ENCODE data around the gene LRP1B. TPM values are rescaled to one million over a fixed set of nuclear protein-coding genes. Genes with fewer than 3 reads are reported as not detected.

LRP1B gene
- total RNA-seq, 2 donors from 2014 or later = 0.52 to 3.0 TPM

DNA sequence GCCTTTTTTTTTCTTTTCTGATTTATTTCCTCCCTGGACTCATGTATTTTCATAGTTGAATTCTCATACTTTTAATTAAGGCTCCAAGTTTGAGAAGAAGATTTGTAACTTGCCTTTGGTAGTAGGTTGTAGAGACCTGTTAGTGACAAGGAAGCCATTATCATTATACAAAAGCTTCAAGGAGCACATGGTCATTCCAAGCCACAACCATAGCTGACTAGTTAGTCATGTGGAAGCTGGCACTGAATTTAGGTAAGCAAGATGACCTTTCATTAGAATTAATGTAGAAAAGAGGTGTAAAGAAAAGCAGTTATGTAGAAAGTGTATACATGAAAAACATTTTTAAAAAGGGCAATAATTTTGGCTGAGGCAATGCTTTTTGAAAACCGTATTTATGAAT, 89.7 kb downstream of the LRP1B start:
- no peaks in the 10 kb centered on the region for H3K36me3 ChIP-seq (replicated peaks in 1 of 2; ENCODE audit: insufficient read depth in 1 of 2, low read depth in 2 of 2)
- no peaks in the 10 kb centered on the region for H3K9me3 ChIP-seq
- no peak overlapping the region for H3K27ac ChIP-seq
- intact Hi-C loops (cut with DNase I) = no loop called here
- no peak for TF ChIP-seq POLR2A (IDR thresholded peaks at IDR 0.05)
- TF ChIP-seq, protein P1, sequence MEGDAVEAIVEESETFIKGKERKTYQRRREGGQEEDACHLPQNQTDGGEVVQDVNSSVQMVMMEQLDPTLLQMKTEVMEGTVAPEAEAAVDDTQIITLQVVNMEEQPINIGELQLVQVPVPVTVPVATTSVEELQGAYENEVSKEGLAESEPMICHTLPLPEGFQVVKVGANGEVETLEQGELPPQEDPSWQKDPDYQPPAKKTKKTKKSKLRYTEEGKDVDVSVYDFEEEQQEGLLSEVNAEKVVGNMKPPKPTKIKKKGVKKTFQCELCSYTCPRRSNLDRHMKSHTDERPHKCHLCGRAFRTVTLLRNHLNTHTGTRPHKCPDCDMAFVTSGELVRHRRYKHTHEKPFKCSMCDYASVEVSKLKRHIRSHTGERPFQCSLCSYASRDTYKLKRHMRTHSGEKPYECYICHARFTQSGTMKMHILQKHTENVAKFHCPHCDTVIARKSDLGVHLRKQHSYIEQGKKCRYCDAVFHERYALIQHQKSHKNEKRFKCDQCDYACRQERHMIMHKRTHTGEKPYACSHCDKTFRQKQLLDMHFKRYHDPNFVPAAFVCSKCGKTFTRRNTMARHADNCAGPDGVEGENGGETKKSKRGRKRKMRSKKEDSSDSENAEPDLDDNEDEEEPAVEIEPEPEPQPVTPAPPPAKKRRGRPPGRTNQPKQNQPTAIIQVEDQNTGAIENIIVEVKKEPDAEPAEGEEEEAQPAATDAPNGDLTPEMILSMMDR (IDR thresholded peaks at IDR 0.05) = no peak
- no peaks in the 10 kb centered on the region for H3K4me1 ChIP-seq
- ATAC-seq (no peak), DNase-seq (no peak)
- H3K4me3 ChIP-seq = no peak overlapping the region
- 61 to 69% methylated on average over 1 of the region's 1 CpG for WGBS, 2 donors
- no peaks in the 10 kb centered on the region for H3K27me3 ChIP-seq

DNA sequence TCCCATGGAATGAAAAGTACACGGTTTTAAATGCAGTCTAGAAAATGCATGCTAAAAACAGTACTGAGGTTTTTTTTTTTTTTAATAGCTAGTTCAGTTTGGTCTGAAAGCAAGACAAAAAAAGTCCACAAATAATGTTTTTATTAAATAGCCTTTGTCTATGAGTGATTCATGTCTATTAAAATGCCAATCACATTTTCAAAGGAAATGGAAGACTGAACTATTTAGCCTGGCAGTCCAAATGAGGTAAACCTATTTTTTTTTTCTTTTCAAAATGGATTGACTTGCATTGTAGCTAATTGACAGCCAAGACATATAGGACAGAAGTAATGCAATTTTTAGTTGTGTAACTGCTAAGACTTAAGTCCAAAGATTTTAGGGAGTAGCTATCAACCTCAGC, 90.3 kb downstream of the LRP1B start:
- no peaks in the 10 kb centered on the region for H3K36me3 ChIP-seq (replicated peaks in 1 of 2; ENCODE audit: insufficient read depth in 1 of 2, low read depth in 2 of 2)
- no peaks in the 10 kb centered on the region for H3K4me1 ChIP-seq
- 42 to 46% methylated on average over 1 of the region's 1 CpG for WGBS, 2 donors
- H3K27ac ChIP-seq = no peak overlapping the region
- H3K9me3 ChIP-seq = no peaks in the 10 kb centered on the region
- TF ChIP-seq, protein P1 (IDR thresholded peaks at IDR 0.05) = no peak
- TF ChIP-seq POLR2A (IDR thresholded peaks at IDR 0.05) = no peak
- no peak for DNase-seq
- H3K27me3 ChIP-seq = no peaks in the 10 kb centered on the region
- no peak for ATAC-seq
- intact Hi-C loops (cut with DNase I) = no loop called here
- no peak overlapping the region for H3K4me3 ChIP-seq

DNA sequence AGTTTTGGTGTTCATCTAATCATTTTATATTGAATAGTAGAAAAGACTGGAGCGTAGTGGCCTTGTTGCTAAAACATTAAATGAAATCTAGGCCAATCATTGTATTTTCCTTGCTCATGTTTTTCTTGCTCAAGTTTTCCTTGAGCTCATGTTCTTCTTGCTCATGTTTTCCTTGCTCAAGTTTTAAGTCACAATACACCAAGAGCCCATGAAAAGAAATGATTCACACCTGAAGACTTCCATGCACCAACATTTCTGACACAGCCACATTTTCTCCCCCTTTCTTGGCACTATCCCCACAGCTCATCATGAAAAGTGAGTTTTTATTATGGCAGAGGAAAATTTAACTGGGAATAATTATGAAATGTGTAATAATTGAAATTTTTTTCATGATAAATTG, 92.0 kb downstream of the LRP1B start:
- no peak for DNase-seq
- H3K27me3 ChIP-seq = no peaks in the 10 kb centered on the region
- no peaks in the 10 kb centered on the region for H3K9me3 ChIP-seq
- no peaks in the 10 kb centered on the region for H3K4me1 ChIP-seq
- 74 to 84% methylated on average over 1 of the region's 1 CpG for WGBS, 2 donors
- ATAC-seq = no peak
- no peak overlapping the region for H3K4me3 ChIP-seq
- intact Hi-C loops (cut with DNase I) = no loop called here
- TF ChIP-seq, protein P1 (IDR thresholded peaks at IDR 0.05) = no peak
- no peak for TF ChIP-seq POLR2A (IDR thresholded peaks at IDR 0.05)
- no peak overlapping the region for H3K27ac ChIP-seq
- H3K36me3 ChIP-seq (replicated peaks in 1 of 2; ENCODE audit: insufficient read depth in 1 of 2, low read depth in 2 of 2) = no peaks in the 10 kb centered on the region

DNA sequence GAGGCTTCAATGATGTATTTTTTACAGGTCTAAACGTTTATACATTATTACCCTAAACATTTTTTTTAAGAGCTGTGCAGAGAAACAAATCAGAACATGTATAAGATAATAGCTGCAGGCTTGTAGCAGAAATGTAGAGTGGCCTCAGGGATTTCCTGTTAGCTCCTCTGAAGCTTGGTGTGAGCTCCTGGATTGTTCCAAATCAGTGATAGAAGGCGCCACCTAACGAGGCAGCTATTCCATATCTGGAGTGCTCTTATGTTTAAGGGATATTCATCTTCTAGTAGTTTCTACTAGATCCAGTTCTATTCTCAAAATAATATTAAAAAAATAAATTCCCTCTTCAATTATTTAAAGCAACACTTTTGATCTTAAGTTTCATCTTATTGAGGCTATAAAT, 93.1 kb downstream of the LRP1B start:
- no peak overlapping the region for H3K27ac ChIP-seq
- ATAC-seq (no peak), DNase-seq (no peak)
- H3K27me3 ChIP-seq = no peaks in the 10 kb centered on the region
- TF ChIP-seq POLR2A (IDR thresholded peaks at IDR 0.05) = no peak
- TF ChIP-seq, protein P1 (IDR thresholded peaks at IDR 0.05) = no peak
- H3K4me1 ChIP-seq = no peaks in the 10 kb centered on the region
- no peaks in the 10 kb centered on the region for H3K9me3 ChIP-seq
- intact Hi-C loops (cut with DNase I) = no loop called here
- no peak overlapping the region for H3K4me3 ChIP-seq
- 11 to 22% methylated on average over 3 of the region's 3 CpGs for WGBS, 2 donors
- no peaks in the 10 kb centered on the region for H3K36me3 ChIP-seq (replicated peaks in 1 of 2; ENCODE audit: insufficient read depth in 1 of 2, low read depth in 2 of 2)

DNA sequence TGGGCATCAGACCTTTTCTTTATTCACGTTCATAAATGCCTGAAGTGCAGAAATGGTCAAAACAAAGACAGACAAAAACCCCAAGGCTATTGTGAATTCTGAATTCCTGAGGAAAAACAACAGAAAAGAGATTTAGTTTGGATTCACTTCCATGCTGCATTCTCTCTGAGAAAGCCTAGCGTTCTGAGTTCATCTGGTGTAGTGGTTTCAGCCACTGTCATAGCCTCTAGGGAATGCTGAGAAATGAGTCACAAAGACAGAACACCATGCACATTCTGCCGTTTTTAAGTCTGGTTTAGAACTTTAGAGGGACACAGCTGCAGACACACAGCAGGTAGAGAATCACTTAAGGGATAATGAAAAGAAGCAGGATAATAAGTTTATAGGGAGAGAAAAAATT, 93.8 kb downstream of the LRP1B start:
- DNase-seq (no peak), ATAC-seq (no peak)
- intact Hi-C loops (cut with DNase I) = no loop called here
- Histone ChIP-seq H3K9me3 (no peaks in the 10 kb centered on the region), H3K27me3 (no peaks in the 10 kb centered on the region), H3K4me3 (no peak overlapping the region), H3K36me3 (replicated peaks in 1 of 2; ENCODE audit: insufficient read depth in 1 of 2, low read depth in 2 of 2) (no peaks in the 10 kb centered on the region), H3K4me1 (no peaks in the 10 kb centered on the region), H3K27ac (no peak overlapping the region)
- TF ChIP-seq POLR2A (IDR thresholded peaks at IDR 0.05) = no peak
- TF ChIP-seq, protein P1 (IDR thresholded peaks at IDR 0.05) = no peak
- 33 to 37% methylated on average over 3 of the region's 3 CpGs for WGBS, 2 donors
